GM10266 (cell line): Measurements from ENCODE around the gene SERTAD3.
A peak's percentile ranks its signal among the peaks of the same experiment; 100 is the strongest.

Experiments used
- DNase-seq: peaks from one replicate; pipeline ENCODE4 v3.0.0; 2012; ENCODE audit errors: extremely low spot score
- TF ChIP-seq, protein P1 (sequence below): IDR thresholded peaks from 2 replicates; pipeline ENCODE4 v1.5.1; 2012; ENCODE audit warnings: mild to moderate bottlenecking, low read depth; ENCODE audit not compliant: control insufficient read depth, insufficient read depth; ENCODE audit errors: missing control alignments

Gene SERTAD3

DNA sequence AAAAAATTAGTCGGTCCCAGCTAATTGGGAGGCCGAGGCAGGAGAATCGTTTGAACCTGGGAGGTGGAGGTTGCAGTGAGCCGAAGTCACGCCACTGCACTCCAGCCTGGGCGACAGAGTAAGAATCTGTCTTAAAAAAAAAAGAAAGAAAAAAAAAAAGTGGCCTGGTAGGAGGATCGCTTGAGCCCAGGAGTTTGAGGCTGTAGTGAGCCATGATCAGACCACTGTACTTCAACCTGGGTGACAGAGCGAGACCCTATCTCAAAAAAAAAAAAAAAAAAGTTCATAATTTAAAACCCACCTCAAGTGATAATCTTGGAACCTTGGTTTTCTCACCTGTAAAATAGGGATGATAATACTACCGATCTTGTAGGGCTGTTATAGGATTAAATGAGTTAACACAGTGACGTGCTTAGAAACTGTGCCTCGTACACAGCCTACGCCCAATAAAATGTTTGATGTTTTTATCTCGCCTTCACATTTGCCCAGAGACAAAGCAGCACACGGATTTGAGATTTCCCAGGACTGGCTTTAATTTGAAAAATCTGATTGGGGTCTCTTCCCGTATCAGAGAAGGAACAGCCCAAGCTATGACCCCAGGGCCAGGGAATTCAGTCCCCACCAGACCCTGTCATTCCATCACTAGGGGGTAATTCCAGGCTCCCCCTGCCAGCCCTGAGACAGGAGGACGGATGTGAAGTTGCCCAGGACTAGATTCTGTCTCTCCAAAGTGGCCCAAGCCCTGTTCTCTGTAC, 22.0 kb downstream of the SERTAD3 start:
- DNase-seq: no peak

DNA sequence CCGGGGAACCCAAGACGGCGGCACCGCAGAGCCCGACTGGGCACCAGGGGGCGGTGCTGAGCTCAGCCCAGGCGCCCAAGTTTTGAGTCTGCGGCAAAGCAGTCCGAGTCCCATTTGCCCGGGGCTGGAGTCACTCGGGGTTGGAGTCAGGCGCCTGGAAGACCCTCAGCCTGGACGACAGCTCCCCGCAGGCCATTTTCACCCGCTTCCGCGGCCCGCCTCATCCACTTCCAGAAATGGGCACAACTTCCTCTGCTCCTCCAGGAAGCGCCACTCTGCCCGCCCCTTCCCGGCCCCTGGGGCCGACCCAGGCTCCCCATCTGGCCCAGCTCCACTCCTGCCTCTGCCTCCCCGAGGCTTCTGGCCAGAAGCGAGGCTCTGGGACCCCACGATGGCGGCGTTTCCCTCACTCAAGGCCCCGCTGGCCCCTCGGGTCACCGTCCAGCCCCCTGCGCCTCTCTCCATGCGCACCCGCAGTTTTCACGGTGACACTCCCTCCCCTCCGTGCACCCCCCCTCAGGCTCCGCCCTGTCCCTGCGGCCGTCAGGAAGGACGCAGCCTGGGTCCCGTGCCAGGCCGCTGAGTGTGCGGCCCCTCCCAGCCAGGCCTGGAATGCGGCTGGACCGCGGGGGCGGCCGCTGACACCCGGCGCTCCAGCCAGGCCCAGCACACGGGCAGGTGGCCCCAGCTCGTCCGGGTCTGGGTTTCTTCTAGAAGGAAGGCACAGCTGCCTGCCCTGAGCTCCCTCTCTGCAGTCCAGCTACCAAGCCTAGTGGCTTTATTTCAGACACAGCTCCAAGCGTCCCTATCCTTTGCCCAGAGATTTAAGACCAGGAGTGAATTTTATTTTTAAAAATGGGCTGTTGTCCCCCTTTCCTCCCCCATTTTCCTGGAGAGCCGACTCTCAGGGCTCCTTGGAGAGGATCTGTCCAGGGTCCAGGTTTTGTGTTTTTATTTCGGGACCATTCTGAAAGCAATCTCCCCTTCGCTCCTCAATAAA, 23.1 kb downstream of the SERTAD3 start:
- DNase-seq: peak; percentile 76
- TF ChIP-seq, protein P1, sequence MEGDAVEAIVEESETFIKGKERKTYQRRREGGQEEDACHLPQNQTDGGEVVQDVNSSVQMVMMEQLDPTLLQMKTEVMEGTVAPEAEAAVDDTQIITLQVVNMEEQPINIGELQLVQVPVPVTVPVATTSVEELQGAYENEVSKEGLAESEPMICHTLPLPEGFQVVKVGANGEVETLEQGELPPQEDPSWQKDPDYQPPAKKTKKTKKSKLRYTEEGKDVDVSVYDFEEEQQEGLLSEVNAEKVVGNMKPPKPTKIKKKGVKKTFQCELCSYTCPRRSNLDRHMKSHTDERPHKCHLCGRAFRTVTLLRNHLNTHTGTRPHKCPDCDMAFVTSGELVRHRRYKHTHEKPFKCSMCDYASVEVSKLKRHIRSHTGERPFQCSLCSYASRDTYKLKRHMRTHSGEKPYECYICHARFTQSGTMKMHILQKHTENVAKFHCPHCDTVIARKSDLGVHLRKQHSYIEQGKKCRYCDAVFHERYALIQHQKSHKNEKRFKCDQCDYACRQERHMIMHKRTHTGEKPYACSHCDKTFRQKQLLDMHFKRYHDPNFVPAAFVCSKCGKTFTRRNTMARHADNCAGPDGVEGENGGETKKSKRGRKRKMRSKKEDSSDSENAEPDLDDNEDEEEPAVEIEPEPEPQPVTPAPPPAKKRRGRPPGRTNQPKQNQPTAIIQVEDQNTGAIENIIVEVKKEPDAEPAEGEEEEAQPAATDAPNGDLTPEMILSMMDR: peak; percentile 89

More for the DNA sequence above, 22.0 kb downstream of the SERTAD3 start:
- TF ChIP-seq, protein P1: no peak

DNA sequence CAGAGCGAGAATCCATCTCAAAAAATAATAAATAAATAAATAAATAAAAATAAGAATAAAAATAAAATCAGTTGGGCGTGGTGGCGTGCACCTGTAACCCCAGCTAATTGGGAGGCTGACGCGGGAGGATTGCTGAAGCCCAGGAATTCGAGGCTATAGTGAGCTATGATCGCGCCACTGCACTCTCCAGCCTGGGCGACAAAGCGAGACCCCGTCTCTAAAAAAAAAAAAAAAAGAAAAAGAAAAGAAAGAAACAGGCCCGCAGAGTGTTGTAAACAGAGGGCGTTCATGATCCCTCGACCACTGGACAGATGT, 23.7 kb downstream of the SERTAD3 start:
- DNase-seq: no peak
- TF ChIP-seq, protein P1: no peak

DNA sequence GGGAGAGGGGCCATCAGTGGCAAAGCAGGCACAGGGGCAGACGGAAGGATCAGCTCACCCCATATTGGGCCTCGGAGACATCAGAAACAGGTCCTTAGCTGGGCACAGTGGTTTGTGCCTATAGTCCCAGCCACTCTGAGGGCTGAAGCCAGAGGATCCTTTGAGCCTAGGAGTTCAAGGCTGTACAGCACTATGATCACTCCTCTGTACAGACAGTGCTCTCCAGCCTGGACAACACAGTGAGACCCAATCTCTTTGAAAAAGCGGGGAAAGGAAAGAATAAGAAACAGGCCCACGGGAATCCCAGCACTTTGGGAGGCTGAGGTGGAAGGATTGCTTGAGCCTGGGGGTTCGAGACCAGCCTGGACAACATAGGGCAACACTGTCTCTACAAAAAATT, 24.4 kb downstream of the SERTAD3 start:
- TF ChIP-seq, protein P1: no peak
- no peak for DNase-seq

DNA sequence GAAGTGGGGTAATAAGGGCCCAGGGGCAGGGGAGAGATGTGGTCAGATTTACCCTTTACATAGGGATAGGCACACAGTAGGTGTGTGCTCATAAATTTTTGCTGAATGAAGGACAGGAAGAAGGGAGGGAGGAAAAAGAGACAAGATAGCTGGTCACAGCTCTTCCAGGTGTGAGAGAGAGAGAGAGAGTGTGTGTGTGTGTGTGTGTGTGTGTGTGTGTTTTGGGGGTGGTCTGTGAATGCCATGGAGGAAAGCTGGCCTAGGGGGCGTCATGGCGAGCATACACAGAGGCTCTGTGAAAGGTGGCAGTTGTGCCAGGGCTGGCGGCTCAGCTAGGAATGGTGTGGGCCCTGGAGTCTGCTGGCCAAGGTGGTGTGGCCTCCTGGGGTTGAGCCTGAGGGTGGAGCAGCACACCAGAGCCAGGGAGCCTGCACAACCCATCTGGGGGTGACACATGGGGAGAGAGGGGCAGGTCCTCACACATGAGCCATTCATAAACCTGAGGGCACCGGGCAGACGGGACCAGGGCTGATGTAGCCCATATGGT, 25.0 kb downstream of the SERTAD3 start:
- DNase-seq: no peak
- TF ChIP-seq, protein P1: no peak

DNA sequence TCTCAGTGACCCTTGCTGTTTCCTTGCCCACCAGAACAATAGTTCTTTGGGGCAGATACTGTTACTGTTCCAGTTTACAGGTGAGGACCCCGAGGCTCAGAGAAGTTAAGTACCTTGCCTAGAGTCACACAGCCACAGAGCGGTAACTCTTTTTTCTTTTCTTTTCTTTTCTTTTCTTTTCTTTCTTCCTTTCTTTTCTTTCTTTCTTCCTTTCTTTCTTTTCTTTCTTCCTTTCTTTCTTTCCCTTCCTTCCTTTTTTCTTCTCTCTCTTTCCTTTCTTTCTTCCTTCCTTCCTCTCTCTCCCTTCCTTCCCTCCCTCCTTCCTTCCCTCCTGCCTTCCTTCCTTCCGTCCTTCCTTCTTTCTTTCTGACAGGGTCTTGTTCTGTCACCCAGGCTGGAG, 26.1 kb downstream of the SERTAD3 start:
- no peak for DNase-seq
- TF ChIP-seq, protein P1: no peak
